ENCODE results near the gene AGXT.

The AGXT gene

GRCh38 chr2:240847817-240848216, 20.8 kb upstream of the AGXT start:
- Histone ChIP-seq H3K4me3 (ENCODE audit: low read depth, low read length) (no peak overlapping the region), H3K27me3 (replicated peaks) (no peaks in the 10 kb centered on the region), H3K27ac (no peak overlapping the region), H3K36me3 (replicated peaks) (no peaks in the 10 kb centered on the region)
- no peak for DNase-seq
- in situ Hi-C loops (cut with HindIII; ENCODE audit: low pct_ligation_motif_present, low sequenced_read_pairs): loop anchor here (25.0 kb wide), 1 partner anchor 239 kb away; no protein-coding TSS in a partner anchor
- TF ChIP-seq CTCF (IDR thresholded peaks at IDR 0.05; ENCODE audit: low read depth, low read length, missing control alignments): no peak

- Histone ChIP-seq H3K27ac (no peak overlapping the region), H3K36me3 (replicated peaks) (no peaks in the 10 kb centered on the region), H3K27me3 (replicated peaks) (no peaks in the 10 kb centered on the region), H3K4me3 (ENCODE audit: low read depth, low read length) (no peak overlapping the region)
- no peak for TF ChIP-seq CTCF (IDR thresholded peaks at IDR 0.05; ENCODE audit: low read depth, low read length, missing control alignments)
- in situ Hi-C loops (cut with HindIII; ENCODE audit: low pct_ligation_motif_present, low sequenced_read_pairs): loop anchor here (25.0 kb wide), 1 partner anchor 238 kb away; no protein-coding TSS in a partner anchor
- DNase-seq: no peak
Measured at GRCh38 chr2:240848900-240849680, 19.5 kb upstream of the AGXT start.

- Histone ChIP-seq H3K4me3 (ENCODE audit: low read depth, low read length) (no peak overlapping the region), H3K27me3 (replicated peaks) (no peaks in the 10 kb centered on the region), H3K36me3 (replicated peaks) (no peaks in the 10 kb centered on the region), H3K27ac (no peak overlapping the region)
- in situ Hi-C loops (cut with HindIII; ENCODE audit: low pct_ligation_motif_present, low sequenced_read_pairs): no loop called here
- no peak for DNase-seq
- TF ChIP-seq CTCF (IDR thresholded peaks at IDR 0.05; ENCODE audit: low read depth, low read length, missing control alignments): no peak
Measured at GRCh38 chr2:240850026-240850425, 18.6 kb upstream of the AGXT start.

- in situ Hi-C loops (cut with HindIII; ENCODE audit: low pct_ligation_motif_present, low sequenced_read_pairs): no loop called here
- no peak for DNase-seq
- TF ChIP-seq CTCF (IDR thresholded peaks at IDR 0.05; ENCODE audit: low read depth, low read length, missing control alignments): no peak
- no peaks in the 10 kb centered on the region for H3K27me3 ChIP-seq (replicated peaks)
- no peaks in the 10 kb centered on the region for H3K36me3 ChIP-seq (replicated peaks)
- no peak overlapping the region for H3K4me3 ChIP-seq (ENCODE audit: low read depth, low read length)
- no peak overlapping the region for H3K27ac ChIP-seq
Measured at GRCh38 chr2:240850756-240851077, 17.9 kb upstream of the AGXT start.

GRCh38 chr2:240851078-240851991, 17.3 kb upstream of the AGXT start:
- Histone ChIP-seq H3K27ac (no peak overlapping the region), H3K4me3 (ENCODE audit: low read depth, low read length) (no peak overlapping the region), H3K27me3 (replicated peaks) (no peaks in the 10 kb centered on the region), H3K36me3 (replicated peaks) (no peaks in the 10 kb centered on the region)
- peak; percentile 96 for TF ChIP-seq CTCF (IDR thresholded peaks at IDR 0.05; ENCODE audit: low read depth, low read length, missing control alignments)
- peak; percentile 54 for DNase-seq
- in situ Hi-C loops (cut with HindIII; ENCODE audit: low pct_ligation_motif_present, low sequenced_read_pairs): no loop called here
